HG03469 (cell line): ENCODE data around the gene PTAR1.

Source experiments
- ATAC-seq: cut with Tn5 transposase; IDR thresholded peaks from one replicate; pipeline ENCODE4 v1.9.1; 2021; ENCODE audit warnings: mild to moderate bottlenecking, moderate library complexity, moderate number of reproducible peaks; ENCODE audit not compliant: unreplicated experiment

The PTAR1 gene

DNA sequence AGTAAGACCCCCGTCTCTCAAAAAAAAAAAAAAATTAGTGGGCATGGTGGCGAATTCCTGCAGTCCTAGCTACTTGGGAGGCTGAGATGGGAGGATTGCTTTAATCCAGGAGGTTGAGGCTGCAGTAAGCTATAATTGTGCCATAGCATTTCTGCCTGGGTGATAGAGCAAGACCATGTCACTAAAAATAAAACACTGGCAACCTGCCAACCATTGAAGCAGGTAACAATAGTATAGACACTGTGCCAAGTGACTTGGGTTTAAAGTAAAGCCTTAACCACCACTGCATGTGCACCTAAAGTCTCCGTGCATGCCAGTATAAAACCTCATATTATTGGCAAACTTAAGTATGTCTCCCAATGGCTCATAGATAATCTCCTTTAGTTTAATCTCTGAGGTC, 84.2 kb downstream of the PTAR1 start:
- no peak for ATAC-seq

DNA sequence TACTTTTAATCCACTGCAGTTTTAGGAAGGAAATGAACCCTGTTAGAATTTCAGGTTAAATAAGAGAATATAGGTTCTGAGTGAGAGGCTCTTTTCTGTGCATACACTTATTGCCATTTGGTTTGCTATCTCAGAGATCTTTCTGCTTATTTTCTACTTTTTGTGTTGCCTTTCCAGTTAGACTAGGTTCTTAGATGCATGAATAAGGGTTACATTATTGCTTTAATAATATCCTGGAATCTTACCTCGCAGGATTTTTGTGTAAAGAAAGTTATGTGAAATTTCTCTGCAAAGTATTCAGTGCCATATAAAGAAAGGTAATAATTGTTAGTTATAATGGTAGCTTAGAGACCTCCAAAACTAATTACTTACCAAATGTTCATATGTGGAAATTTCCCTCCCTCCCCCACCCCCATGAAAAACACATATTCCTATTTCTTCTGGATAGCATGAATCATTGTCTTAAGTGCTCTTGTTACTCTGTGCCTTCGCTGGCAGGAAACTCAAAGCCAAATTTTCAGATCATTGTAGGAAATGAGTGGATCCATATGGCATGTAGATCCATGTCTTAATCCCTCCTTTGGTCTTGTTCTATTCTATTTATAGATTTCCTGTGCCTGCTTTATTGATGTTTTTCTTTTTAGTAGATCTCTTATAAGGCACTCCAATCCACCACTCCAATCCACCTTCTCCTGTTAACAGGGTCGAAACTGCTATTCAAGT, 84.9 kb downstream of the PTAR1 start:
- no peak for ATAC-seq

DNA sequence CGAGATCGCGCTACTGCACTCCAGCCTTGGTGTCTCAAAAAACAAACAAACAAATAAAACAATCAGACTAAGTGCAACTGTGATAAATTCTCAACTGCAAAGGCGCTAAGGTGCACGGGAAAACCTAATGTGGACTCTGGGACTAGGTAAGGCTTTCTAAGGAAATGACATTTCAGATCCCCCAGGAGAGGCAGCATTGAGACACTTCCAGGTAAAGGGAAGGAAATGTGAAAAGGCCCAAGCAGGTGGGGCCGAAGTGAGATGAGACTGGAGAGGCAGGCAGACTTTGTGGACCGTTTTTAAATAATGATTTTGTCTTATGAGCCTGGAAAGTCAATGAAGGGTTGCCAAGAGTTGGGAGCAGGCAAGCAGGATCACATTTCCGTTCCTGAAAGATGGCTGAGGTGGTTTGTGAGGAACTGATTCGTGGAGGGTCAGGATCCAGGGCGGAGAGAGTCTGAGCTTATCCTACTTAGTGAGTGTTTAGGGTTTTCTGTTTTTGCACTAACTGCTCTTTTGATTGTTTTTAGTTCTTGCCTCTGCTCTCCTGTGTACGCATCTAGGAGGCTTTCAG, 85.6 kb downstream of the PTAR1 start:
- no peak for ATAC-seq

GRCh38 chr9:69673311-69673640, 86.5 kb downstream of the PTAR1 start:
- ATAC-seq, result no peak

DNA sequence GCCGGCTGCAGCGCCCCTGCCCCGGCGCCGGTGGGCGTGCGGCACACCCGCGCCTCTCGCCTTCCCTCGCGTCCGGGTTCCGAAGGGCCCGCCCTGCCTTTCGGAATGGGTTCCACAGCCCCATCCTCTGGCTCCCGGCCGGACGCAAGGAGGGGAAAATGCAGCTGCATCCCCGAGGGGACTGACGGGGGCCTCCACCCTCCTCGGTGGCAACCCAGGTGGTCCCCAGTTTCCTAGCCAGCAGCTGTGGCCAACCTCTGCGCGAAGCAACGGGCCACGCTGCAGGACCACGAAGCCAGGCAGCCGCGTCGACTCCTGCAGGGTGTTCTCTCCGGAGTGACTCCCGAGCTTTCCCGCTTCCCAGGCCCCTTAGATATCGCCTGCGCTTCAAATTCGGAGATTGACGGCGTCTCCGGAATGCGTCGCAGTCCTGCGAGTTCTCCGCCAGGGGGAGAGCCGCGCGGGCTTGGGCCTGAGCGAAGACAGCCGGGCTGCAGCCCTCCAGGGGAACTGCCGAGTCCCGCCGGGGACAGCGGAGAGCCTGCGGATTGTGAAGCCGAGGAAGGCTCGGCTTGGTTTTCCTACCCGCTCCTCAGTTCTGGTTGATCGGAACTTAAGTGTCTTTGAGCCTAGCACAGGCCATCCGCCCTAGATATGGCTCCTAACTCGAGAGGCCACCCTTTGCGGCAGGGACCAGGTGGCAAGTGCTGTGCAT, 87.1 kb downstream of the PTAR1 start:
- peak; percentile 85 for ATAC-seq

DNA sequence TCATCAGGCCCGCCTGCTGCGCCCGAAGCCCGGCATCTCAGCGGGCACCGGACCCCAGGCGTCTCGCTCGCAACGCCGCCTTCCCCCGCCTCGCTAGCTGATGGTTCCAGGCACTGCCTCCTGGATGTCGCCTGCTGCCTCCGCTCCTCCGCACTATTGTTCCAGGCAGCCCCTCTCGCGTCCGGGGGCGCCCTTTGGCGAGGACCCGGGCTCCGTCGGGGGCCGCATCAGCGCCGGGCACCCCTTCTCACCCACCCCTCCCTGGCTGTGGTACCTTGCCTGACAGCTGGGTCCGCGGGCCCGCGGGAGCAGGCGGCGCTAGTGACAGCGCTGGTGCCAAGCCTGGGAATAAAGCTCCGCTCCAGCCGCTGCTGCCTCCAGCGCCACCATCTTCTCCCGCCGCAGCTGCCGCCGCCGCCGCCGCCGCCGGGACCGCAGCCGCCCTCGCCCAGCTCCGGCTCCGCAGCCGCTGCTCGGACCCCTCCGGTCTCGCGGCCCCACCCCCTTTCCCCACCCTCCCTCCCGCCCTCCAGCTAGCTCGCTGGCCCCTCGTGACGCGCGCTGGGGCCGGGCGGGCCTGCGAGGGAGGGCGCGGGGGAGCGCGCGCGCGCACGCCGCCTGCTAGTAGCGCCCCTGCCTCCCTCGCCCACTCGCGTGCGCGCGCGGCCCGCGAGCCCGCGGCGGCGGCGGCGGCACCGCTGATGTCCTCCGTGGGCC, 87.8 kb downstream of the PTAR1 start, which contains the start of gene APBA1:
Gene APBA1, minus strand, starts transcription at position 493 of the 717 bp plus-strand sequence.
- peak; percentile 26 for ATAC-seq

DNA sequence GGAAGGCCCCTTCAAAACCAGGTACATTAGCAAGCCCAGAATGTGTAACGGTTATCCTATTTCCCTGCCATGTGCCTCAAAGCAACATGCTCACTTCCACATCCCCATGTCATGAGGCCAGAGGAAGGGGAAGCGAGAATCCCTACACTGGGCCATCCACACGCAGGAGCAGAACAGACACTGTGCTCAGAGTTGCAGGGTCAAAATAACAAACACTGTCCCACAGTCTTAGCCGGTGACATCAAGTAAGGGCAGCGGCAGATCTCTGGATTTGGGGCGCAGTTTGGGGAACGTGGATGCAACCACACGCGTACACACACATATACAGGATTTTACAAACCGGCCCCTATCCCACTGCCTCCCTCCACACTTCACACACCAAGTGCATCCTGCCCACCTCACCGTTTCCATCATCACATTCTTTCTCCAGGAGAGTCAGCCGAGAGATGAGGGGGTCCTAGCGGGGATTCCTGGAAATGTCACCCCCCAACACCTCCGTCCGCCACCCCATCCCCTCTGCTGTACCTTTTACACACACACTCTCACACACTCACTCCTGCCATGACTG, 88.4 kb downstream of the PTAR1 start:
- ATAC-seq, result no peak

GRCh38 chr9:69667306-69667705, 92.5 kb downstream of the PTAR1 start:
- no peak for ATAC-seq

GRCh38 chr9:69660304-69660703, 99.5 kb downstream of the PTAR1 start:
- no peak for ATAC-seq
